Upper lobe of left lung (tissue), 4 donors: ENCODE results near the gene ADAT2.

Source experiments
- CTCF ChIP-seq, 6 experiments: fragments of 450-650 bp in 4 of 6; fragments of 200-600 bp in 2 of 6; sonication (generic) in 2 of 6; IDR thresholded peaks; one replicate each; pipeline ENCODE4 v1.5.1; 2016 to 2019; ENCODE audit warnings: antibody characterized with exemption in 6 of 6
- EP300 ChIP-seq, 4 donors: sonication (generic); formaldehyde crosslinking; IDR thresholded peaks; one replicate each; pipeline ENCODE4 v1.5.1; 2017; ENCODE audit warnings: antibody characterized with exemption in 4 of 4, control low read depth in 2 of 4
- POLR2A ChIP-seq, 4 donors: fragments of 450-650 bp; IDR thresholded peaks; one replicate each; pipeline ENCODE4 v1.5.1; 2016 to 2017; ENCODE audit warnings: antibody characterized with exemption in 4 of 4, mild to moderate bottlenecking in 2 of 4

- no peak for TF ChIP-seq CTCF (IDR thresholded peaks at IDR 0.05)
- TF ChIP-seq POLR2A (IDR thresholded peaks at IDR 0.05): no peak
- no peak for TF ChIP-seq EP300 (IDR thresholded peaks at IDR 0.05)
Measured at GRCh38 chr6:143410859-143411270, 39.6 kb downstream of the ADAT2 start.
